GM19035 (cell line): ENCODE data around the gene CPO.

Experiments
- ATAC-seq: cut with Tn5 transposase; IDR thresholded peaks from one replicate; pipeline ENCODE4 v1.9.1; 2021; ENCODE audit not compliant: unreplicated experiment

The CPO gene

DNA sequence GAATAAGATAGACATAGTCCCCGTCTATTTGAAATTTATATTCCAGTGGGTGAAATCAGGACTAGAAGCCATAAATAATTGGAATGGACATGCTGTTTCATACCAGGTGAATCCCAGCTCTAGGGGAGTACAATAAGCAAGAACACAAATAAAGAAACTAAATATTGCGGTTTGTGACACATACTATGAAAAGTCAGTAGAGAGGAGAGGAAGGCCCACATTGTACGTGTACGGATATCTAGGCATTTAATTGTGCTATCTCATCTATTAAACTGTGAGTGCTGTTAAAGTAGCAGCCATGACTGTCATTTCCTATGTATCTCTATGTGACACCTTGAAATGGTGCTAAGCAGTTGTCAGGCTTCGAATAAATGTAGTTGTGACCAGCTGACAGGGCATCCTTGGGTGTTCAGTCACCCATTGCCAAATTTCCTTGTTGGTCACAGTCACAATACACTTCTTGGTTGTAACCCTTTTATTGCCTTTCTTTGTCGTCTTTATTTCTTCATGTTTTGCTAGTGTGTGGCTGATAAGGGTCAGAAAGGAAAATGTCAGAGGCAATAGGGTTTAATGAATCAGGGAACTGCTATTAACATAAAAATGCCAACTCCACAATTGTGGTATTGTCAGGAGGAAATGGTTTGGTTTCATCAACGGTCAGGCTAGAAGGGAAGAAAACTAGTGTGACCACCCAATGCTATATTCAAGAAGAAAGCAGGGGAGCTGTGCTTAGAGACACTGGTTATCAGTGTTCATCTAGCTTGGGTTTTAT lies 31.5 kb downstream of the CPO start:
- ATAC-seq = no peak

DNA sequence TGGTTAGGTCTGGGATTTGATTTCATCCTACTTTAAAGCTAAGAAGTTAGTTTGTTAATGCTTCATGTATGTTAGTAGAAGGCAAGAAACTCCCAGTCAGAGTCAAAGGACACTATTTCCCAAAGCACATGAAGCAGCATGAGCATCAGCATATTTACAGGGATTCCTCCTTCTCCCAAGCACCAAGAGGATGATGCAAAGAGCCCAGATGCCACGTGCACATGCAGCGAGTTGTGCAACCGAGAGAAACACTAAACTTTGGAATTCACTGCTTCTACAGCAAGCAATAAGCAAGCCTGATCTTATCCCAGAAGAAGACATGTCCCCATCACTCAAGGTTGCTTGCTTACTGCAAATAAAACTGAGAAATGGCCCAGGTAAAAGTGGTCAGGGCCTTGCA lies 32.5 kb downstream of the CPO start:
- no peak for ATAC-seq

DNA sequence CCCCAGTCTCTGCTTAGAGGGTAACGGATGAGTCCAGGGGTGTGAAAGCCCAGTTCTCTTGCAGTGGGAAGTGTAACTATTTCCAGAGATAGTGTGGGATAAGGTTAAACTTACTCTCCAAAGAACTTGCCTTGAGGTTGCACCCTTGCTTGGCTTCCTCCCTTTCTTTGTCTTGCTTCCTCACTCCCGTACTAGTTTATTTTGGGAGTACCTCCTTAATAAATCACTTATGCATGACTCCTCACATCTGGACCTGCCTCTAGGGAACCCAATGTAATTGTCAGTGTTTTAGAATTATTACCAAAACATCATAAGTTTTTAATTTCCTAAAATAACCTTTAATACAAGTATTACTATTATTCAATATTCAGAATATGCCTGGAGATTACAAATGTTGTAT lies 35.2 kb downstream of the CPO start:
- ATAC-seq = no peak

DNA sequence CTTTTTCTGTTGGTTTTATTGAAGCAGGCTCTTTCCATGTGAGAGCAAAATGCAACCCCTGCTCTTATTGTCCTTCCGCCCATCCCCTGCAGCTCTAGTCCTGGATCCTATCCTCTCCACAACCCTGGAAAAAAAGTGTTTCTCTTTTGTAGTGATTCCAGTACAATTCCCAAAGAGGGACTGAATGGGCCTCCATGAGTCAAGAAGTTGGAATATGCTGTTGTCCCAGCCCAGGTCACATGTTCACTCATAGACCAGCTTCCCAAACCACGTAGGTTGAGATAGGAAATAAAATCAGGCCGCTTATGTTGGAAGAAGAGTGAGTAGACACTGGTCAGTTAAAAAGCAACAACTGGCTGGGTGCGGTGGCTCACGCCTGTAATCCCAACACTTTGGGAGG lies 39.4 kb downstream of the CPO start:
- no peak for ATAC-seq

DNA sequence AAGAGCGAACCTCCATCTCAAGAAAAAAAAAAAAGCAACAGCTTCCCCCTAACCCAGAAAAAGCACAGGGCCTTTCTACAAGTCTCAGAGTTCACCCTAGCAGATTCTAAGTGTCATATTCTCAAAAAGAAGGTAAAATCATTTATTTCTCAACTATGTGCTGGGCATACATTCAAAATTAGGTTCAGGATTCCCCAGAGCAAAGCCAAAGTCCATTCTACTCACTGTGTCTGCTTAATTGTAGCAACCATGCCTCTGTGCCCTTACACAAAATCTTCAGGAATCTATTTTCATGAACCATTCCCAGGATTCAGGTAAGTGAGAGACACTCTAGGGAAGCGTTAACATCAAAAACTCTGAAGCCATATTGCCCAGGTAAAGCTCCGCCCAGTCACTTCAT lies 40.0 kb downstream of the CPO start:
- ATAC-seq = no peak

DNA sequence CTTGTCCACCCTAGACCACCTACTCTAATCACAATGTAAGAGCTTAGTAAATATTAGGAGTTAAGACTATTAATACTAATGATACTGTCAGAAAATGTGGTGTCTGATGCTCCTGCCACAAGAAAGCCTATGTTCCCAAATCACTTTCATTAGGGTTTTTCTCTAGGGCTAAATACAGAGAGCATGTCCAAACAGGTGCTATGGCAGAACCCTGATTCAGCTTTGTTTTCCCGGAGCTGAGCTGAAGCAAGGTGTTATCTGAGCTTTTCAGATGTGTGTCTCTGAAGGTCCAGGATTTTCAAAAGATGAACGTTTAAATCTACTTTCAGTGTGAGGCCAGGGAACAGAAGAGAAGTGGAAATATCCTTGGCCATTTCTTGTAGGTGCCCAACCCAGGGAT lies 40.6 kb downstream of the CPO start:
- no peak for ATAC-seq

DNA sequence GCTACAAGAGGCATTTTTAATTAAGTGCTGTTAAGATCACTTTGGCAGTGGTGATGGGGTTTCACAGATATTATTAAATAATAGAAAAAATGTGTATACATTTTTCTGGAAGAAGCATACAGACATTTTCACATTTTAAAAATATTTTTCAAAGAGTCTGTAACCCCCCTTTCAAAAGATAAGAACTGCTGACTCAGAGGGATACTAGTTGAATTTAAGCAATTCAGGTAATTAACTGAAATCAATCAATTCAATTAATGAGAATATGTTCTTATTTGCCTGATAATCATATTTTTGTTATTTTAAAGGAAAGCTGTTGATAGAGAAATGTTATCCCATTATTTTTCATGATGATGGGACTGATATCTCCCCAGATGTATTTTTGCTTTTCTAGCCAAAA lies 41.1 kb downstream of the CPO start:
- no peak for ATAC-seq

DNA sequence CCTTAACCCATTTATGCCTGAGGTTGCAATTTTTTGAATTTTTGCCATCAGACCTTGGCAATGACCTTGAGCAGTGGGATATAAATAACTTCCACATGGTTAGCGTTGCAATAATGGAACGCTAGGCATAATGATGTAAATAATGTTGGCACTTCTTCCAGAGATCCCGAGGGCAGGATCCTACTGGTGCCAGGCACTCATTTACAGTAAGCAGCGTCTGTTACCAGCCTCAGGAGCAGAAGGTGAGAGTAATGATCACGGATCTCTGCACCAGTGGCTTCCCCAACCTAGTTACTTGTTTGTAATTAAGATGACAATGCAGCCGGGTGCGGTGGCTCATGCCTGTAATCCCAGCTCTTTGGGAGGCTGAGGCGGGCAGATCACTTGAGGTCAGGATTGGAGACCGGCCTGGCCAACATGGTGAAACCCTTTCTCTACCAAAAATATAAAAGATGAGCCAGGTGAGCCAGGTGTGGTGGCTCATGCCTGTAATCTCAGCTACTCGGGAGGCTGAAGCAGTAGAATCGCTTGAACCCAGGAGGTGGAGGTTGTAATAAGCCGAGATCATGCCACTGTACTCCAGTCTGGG lies 41.9 kb downstream of the CPO start:
- no peak for ATAC-seq

DNA sequence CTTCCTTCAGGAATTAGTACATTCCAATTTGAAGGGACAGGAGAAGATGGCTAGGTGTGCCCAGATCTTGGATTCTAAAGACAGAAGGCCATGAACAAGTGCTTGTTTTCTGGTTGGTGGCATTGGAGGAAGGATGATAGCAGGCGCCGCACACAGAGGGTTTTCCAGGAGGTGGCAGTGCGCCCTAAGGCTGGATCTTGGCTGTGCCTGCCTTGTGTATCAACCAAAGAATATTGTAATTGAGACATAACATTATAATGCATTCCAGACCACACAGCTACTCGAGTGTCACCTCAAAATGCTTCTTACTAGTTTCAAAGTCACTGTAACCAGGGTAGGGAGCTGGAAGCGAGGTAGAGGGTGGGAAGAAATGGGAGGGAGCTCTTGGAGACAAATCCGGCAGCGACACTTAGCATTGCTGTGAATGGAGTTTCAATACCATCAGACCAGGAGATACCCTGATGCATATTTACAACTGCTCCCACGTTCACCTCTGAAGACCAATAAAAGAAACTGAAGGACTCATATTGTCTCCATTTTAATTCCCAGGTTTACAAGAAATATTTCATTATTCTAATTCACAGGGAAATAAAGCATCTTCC lies 42.5 kb downstream of the CPO start:
- ATAC-seq = no peak

DNA sequence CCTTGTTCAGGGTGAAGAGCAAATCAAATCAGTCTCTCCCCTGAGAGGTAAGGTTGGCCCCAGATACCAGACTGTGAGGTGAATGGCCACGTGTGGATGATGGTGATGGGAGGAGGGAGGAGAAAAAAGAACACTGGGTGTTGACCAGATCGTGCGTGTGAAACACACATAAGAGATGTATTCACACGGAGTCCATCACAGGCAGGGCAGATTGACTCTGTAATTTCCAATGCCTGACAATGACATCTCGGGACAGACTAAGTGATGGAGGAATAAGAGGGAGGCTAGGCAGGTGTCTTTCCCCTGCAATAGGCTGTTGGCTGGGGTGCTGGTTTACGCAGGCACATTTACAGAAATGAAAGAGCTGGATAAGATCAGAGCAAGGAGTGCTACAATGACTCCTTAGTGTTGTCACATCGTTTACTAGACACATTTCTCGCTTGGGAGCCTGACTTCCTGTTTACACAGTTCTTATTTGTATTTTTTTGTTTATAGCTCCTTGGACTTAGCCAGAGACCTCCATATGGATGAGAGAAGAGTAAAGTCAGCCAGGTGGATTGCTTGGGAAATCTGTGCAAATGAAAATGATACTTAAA lies 43.1 kb downstream of the CPO start:
- ATAC-seq = no peak

DNA sequence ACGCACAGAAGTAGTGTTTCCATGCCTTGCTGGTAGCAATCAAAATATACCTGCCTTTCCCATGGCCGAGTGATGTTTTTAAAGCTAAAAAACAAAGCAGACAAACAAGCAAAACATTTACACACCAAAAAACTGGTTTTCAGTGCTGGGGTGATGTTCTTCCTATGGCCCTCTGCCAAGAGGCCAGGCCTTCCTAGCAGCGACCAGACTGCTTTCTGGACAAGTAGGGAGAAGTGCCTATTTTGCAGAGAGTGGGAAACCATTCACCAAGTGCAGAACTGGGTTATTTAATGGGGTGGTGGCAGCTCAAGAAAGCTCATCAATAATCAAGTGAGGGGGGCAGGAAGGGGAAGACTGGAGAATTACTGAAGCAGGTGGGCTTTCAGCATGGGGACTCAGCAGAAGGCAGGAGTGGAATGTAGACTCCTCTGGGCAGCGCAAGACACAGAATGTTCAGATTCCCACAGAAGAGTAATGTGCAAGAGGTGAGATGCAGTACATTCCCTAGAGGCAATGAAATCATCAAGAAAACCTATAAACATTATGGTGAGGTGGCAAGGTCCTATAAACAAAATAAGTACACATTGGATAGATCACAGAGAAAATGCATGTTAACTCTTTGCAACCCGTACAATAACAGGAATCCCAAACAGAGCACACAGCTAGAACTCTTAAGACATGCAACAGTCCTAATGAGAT lies 44.0 kb downstream of the CPO start:
- ATAC-seq = no peak

DNA sequence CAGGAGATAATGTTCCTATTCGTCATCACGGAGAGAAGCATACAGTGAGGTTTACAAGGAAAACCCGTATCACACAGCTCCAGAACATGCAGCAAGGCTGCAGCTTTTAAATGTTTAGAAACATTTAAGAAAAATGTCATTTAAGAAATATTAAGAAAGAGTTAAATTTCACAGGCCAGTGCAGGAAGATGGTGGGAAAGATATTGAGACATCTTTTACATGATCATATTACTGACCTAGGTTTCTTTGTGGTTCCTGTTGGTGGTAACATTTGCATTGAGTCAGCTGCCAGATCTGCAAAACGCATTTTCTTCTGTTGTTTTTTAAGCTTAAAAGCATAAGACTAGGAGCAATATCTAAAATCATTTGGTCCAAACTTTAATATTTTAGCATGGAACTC lies 44.9 kb downstream of the CPO start:
- no peak for ATAC-seq

DNA sequence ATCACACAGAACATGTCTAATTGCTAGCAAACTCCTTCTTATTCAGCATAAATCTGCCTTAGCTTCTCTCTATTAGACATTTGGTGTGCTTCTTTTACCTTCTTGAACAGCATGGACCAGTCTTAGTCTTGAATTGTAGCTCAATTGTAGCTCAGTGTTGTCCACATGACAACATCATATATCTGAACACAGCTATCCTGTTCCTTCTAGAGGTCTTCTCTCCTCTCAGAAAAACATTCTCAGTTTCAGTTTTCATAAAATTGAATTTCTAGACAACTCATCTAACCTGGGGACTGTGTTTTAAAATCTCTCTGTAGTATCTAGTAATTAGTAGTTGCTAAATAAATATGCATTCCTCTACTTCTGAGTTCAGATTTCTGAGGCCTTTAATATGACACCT lies 47.6 kb downstream of the CPO start:
- no peak for ATAC-seq

DNA sequence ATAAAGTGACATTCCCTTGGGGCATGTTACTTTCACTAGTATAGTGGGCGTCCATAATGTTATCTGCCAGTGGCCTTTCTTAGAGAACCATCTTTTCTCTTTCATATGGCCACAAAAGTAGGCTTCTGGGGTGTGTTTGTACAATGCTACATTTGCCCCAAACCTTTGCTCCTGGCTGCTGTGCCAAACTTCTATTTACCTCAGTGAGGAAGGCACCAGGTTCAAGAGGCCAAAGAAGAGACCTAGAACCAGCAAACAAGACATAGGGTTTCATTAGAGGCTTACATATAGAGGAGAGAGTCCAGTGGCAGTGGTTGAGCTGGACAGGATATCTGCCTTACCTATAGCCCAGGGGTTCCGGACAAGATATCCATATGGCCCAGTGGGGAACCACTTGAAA lies 48.5 kb downstream of the CPO start:
- no peak for ATAC-seq

DNA sequence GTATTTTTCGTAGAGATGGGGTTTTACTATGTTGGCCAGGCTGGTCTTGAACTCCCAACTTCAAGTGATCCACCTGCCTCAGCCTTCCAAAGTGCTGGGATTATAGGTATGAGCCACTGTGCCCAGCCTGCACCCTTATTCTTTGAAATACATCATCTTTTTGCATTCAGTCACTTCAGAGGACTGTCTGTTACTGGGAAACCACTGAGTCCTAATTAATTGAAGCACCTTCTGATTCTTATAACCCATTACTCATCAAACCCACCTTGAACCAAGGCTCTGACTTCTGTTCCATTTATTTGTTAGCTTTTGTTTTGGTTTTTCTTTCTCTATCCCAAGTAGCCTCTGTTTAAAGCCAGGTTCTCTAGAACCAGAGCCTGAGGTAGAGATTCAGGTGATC lies 49.6 kb downstream of the CPO start:
- ATAC-seq = no peak

DNA sequence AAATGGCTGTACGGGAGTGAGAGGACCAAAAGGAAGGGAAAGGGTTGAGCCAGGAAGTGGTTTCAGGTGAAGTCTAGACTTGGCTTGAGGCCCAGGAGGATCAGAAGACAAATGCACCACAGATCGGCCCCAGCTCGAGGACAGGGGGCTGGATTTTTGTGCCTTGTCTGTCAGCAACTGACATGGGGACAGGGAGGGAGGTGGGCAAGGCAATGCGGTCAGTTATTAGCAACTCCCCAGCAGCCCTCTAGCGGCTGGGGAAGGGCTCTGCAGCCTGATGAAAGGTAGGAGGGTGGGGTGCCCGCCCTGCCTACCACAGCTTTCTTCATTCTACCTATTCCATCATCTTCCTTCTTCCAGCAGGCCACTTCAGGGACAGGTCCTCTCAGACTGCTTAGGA lies 50.0 kb downstream of the CPO start:
- peak; percentile 85 for ATAC-seq

DNA sequence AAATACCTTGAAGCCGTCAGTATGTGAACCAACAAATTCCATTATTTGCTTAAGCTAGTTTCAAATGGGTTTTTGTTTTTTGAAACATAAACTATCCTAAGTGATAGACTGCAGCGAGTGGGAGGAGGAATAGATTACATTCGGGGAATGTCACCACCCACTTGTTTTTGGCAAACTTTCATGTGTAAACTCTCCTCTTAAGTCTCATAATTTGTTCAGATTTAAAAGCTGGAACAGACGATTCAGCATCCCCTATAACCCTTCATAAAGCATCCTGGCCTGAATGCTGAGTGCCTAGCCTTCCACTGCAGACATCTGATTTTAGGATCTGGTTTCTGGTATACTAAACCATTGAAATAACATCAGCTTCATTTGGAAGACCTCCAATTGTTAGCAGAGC lies 51.0 kb downstream of the CPO start:
- no peak for ATAC-seq

DNA sequence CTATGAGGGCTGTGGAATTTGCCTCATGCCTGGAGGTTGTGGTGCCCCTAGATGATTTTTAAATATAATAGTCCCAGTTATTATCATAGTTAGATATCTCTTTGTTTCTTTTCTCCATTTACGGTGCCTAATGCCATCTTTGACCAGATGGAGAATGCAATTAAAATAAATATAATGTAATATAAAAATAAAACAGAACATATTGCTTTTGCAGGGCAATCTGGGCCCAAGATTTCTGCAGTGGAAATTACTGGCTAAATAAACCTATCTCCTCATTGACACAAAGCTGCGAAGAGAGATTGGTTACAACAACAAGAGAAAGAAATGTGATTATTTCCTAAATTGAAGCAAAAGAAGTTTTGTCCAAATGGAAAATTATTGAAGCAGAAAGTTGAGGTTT lies 51.8 kb downstream of the CPO start:
- no peak for ATAC-seq

DNA sequence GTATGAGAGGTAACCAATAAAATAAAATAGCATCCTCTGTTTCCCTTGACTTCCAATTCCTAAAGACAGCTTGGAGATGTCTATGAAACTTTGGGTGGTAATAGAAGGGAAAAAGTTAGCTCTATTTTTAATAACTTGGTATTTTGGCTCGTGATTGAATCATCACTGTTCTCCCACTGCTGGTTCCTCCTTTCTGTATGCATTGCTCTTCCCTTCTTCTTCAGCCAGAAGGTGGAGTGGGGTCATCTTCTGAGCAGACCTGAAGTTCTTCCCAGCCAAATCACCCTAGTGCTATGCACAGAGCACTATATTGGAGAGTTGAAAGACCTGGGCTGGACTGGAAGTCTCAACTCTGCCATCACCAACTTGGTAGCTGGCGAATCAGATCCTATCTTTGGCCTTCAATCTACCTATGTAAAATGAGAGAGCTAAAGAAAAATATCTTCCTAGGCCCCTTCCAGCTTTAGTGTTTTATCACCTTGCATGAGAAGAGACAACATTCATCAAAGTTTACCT lies 54.1 kb downstream of the CPO start:
- ATAC-seq = no peak

DNA sequence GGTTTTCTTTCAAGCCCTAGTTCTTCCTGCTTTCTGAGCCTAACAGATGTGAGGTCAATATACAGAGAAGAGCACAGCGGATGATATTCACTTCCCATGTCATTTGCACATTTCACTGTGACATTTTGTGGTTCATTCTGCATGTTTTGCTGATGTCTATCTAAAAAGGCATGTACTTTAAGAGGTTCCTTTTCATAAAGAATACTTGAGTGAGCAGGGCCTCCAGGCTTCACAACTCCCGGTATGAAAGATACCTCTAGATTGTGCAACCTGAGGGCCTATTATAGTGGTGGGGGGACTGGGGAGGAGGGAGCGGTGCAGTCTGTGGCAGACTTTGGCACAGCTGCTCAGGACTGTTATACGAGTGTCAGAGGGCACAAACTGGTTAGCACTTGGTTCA lies 54.6 kb downstream of the CPO start:
- no peak for ATAC-seq

DNA sequence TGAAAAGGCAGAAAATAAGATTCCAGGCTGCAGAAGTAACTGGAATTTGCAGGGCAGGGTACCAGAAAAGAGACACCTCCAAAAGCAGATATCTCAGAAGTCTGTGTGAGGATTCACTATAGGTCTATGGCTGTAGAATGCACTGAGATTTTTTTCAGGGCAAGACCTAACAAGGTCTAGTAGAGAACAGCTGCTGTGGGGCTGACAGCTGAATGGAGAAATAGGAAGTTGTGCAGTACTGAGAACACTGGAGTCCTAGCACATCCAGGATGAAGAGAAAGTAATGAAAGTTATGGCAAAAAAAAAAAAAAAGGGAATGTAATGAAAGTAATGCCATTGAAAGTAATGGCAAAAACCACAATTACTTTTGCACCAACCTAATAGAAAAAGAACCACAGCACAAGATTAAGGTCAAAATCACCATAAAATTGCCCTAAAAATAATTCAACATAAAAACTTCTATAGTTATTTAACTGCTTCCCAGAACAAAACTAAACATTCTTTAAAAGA lies 57.3 kb downstream of the CPO start:
- no peak for ATAC-seq
